GM23248 (cell line): ENCODE data around the gene PNPLA8.

Experiments used
- EZH2 ChIP-seq: fragments of 200-600 bp; sonication (generic); IDR thresholded peaks from 2 replicates; pipeline ENCODE4 v1.6.1; 2018; ENCODE audit warnings: antibody characterized with exemption, mild to moderate bottlenecking; ENCODE audit not compliant: insufficient read depth, poor library complexity, severe bottlenecking
- EZH2phosphoT487 ChIP-seq: fragments of 200-600 bp; sonication (generic); IDR thresholded peaks from 2 replicates; pipeline ENCODE4 v1.6.1; 2018; ENCODE audit warnings: antibody characterized with exemption, moderate library complexity, mild to moderate bottlenecking, low read depth; ENCODE audit not compliant: insufficient read depth

GRCh38 chr7:108468246-108468645, 57.7 kb downstream of the PNPLA8 start:
- TF ChIP-seq EZH2phosphoT487 (no peak), EZH2 (no peak)
